Calu3 (cell line): ENCODE results near the gene NMUR2. TPM values are rescaled to one million over a fixed set of nuclear protein-coding genes. Genes with fewer than 3 reads are reported as not detected.

Source experiments
- BruUV-seq: library from RNA; stranded (reverse); fragments of 400-500 nt; replicated peaks from 2 replicates; lab custom pipeline; 2021; lab: Mats Ljungman, UMichigan
- CTCF ChIA-PET: fragments of 300-600 bp; sonication (Branson Sonifier 250); formaldehyde crosslinking; loops from one replicate; lab custom pipeline; 2022; ENCODE audit warnings: antibody characterized with exemption; lab: Charles Lee
- DNase-seq: peaks from one replicate; pipeline ENCODE4 v3.0.0; 2022
- H3K27ac Mint-ChIP-seq: one replicate; pipeline ENCODE4 v1.8.0; 2022; ENCODE audit warnings: mixed read lengths; ENCODE audit not compliant: unreplicated experiment
- H3K27me3 Mint-ChIP-seq: one replicate; pipeline ENCODE4 v1.8.0; 2022; ENCODE audit warnings: mixed read lengths; ENCODE audit not compliant: unreplicated experiment
- H3K36me3 Mint-ChIP-seq: one replicate; pipeline ENCODE4 v1.8.0; 2022; ENCODE audit warnings: mild to moderate bottlenecking, moderate library complexity, mixed read lengths; ENCODE audit not compliant: insufficient read depth, unreplicated experiment
- H3K4me1 Mint-ChIP-seq: one replicate; pipeline ENCODE4 v1.8.0; 2022; ENCODE audit warnings: mild to moderate bottlenecking, low read depth, mixed read lengths; ENCODE audit not compliant: unreplicated experiment
- H3K4me3 Mint-ChIP-seq: one replicate; pipeline ENCODE4 v1.8.0; 2022; ENCODE audit warnings: mild to moderate bottlenecking, low read depth, moderate library complexity, mixed read lengths; ENCODE audit not compliant: unreplicated experiment
- H3K9me3 Mint-ChIP-seq: one replicate; pipeline ENCODE4 v1.8.0; 2022; ENCODE audit warnings: low read depth, mixed read lengths; ENCODE audit not compliant: unreplicated experiment
- intact Hi-C: fragments of 100-400 bp; cut with micrococcal nuclease; formaldehyde crosslinking; loops from one replicate; pipeline ENCODE4 v1.10.0; 2022; ENCODE audit not compliant: unreplicated experiment
- total RNA-seq: library from RNA; stranded (reverse); gene quantifications from 2 replicates; pipeline ENCODE4 v1.2.3, GENCODE V29; 2022
- TF ChIP-seq, protein P1 (sequence below): fragments of 200-600 bp; IDR thresholded peaks from one replicate; pipeline ENCODE4 v1.8.0; 2022; ENCODE audit warnings: antibody characterized with exemption; ENCODE audit not compliant: unreplicated experiment

Gene NMUR2
- total RNA-seq, 1 experiment from 2014 or later, result 178 TPM

DNA sequence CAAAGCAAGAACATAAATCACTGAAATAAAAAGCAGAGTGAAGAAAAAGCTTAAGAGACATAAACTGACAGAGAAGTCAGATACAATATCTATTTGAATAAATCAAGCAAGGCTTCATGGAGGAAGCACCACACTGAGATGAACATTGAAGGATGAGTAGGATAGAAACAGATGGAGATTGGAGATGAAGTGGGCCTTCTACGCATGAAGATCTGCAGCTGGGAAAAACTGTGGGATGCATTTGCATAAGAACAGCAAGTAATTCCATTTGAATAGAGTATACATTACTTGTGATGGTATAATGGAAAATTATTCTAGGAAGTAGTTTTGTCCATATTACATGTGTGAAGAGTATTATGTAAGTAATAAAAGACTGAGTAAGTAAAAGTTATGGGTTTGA lies 16.5 kb downstream of the NMUR2 start:
- TF ChIP-seq, protein P1, sequence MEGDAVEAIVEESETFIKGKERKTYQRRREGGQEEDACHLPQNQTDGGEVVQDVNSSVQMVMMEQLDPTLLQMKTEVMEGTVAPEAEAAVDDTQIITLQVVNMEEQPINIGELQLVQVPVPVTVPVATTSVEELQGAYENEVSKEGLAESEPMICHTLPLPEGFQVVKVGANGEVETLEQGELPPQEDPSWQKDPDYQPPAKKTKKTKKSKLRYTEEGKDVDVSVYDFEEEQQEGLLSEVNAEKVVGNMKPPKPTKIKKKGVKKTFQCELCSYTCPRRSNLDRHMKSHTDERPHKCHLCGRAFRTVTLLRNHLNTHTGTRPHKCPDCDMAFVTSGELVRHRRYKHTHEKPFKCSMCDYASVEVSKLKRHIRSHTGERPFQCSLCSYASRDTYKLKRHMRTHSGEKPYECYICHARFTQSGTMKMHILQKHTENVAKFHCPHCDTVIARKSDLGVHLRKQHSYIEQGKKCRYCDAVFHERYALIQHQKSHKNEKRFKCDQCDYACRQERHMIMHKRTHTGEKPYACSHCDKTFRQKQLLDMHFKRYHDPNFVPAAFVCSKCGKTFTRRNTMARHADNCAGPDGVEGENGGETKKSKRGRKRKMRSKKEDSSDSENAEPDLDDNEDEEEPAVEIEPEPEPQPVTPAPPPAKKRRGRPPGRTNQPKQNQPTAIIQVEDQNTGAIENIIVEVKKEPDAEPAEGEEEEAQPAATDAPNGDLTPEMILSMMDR, result no peak
- H3K27me3 Mint-ChIP-seq, result no peaks in the 10 kb centered on the region
- CTCF ChIA-PET, result no interaction called here
- peaks cover 18% of the 10 kb centered on the region for H3K36me3 Mint-ChIP-seq
- H3K4me1 Mint-ChIP-seq, result peaks cover 59% of the 10 kb centered on the region
- no TSS peak for BruUV-seq
- no peak overlapping the region for H3K4me3 Mint-ChIP-seq
- DNase-seq, result no peak
- no peak overlapping the region for H3K27ac Mint-ChIP-seq
- intact Hi-C loops, result no loop called here
- H3K9me3 Mint-ChIP-seq, result peaks cover 6% of the 10 kb centered on the region

DNA sequence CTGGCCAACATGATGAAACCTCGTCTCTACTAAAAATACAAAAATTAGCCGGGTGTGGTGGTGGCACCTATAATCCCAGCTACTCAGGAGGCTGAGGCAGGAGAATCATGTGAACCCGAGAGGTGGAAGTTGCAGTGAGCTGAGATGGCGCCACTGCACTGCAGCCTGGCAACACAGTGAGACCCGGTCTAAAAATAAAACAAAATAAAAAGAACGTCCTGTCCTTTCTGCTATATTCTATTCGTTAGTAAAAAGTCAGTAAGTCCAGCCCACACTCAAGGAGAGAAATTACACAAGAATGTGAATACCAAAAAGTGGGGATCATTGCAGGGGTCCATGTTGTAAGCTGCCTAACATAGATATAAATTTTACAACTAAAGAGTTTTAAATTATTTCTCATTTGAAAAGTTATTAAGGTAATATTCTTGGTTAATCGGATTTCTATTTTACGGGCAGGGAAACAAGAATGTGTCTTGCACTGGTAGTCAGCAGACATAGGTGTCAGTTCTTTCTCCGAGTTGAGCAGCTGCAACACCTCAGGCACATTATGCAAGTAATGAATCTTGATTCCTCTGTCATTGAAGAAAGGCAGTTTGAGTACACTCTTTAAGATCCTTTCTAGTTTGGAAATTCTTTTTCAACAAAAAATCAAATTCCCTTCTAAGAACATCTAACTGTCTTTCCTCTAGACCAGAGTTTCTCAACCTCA lies 24.5 kb downstream of the NMUR2 start:
- intact Hi-C loops, result no loop called here
- Mint-ChIP-seq H3K4me1 (peaks cover 69% of the 10 kb centered on the region), H3K27me3 (no peaks in the 10 kb centered on the region), H3K4me3 (no peak overlapping the region), H3K36me3 (peaks cover 5% of the 10 kb centered on the region), H3K9me3 (peaks cover 3% of the 10 kb centered on the region), H3K27ac (peak overlapping the region; percentile 53)
- CTCF ChIA-PET, result interaction anchor here (1.3 kb wide), 1 partner anchor 125 kb away, joined by 6 read pairs; no protein-coding TSS in a partner anchor
- TF ChIP-seq, protein P1, result no peak
- BruUV-seq, result no TSS peak
- no peak for DNase-seq

DNA sequence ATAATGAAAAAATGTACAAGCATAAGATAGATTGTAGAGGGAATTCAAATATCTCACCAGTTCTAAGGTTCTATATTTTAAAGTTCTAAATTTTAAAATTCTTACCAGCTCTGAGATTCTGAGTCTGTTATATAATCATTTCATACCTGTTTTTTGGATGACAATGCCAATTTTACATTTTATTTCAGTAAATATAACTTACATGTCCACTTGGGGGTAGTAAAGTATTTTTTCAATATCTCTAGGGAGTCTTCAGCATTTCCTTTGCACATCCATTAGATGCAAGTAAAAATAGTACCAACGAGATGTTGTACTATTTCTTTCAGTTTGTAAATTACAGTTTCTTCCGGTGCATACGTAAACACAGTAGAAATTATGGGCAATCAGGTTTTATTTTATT lies 25.7 kb downstream of the NMUR2 start:
- intact Hi-C loops, result loop anchor here (1.0 kb wide), 3 partner anchors 52 to 126 kb away; no protein-coding TSS in a partner anchor
- peaks cover 60% of the 10 kb centered on the region for H3K4me1 Mint-ChIP-seq
- H3K4me3 Mint-ChIP-seq, result no peak overlapping the region
- peaks cover 5% of the 10 kb centered on the region for H3K36me3 Mint-ChIP-seq
- peaks cover 3% of the 10 kb centered on the region for H3K9me3 Mint-ChIP-seq
- no peaks in the 10 kb centered on the region for H3K27me3 Mint-ChIP-seq
- TF ChIP-seq, protein P1, result no peak
- peak overlapping the region; percentile 28 for H3K27ac Mint-ChIP-seq
- DNase-seq, result no peak
- CTCF ChIA-PET, result interaction anchor here (1.1 to 1.6 kb wide), 5 partner anchors 23 to 554 kb away, joined by 3 to 6 read pairs (median 4); no protein-coding TSS in a partner anchor
- BruUV-seq, result no TSS peak

DNA sequence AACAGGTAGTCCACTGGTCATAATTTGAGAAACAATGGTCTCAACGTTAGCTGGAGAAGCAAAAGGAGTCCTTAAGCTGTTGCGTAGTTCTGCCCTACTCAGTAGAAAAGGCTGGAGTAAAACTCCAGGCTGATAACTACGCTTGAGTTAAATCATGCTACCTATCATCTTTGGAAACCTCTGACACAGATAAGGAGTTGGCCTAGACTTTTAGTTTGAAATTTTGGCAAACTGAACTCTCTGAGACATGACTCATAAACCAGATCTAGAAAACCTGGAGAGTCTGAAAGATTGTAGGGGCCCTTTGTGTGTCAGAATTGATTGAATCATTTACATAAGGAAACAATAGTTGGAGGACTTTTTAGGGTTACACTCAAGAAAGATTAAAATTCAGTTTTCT lies 26.3 kb downstream of the NMUR2 start:
- CTCF ChIA-PET, result interaction anchor here (1.1 to 1.6 kb wide), 6 partner anchors 22 to 720 kb away, joined by 3 to 6 read pairs (median 3); no protein-coding TSS in a partner anchor
- no TSS peak for BruUV-seq
- TF ChIP-seq, protein P1, result no peak
- peaks cover 54% of the 10 kb centered on the region for H3K4me1 Mint-ChIP-seq
- peak; percentile 14 for DNase-seq
- intact Hi-C loops, result loop anchor here (1.0 kb wide), 3 partner anchors 53 to 127 kb away; no protein-coding TSS in a partner anchor
- no peaks in the 10 kb centered on the region for H3K27me3 Mint-ChIP-seq
- H3K4me3 Mint-ChIP-seq, result no peak overlapping the region
- no peaks in the 10 kb centered on the region for H3K9me3 Mint-ChIP-seq
- H3K36me3 Mint-ChIP-seq, result peaks cover 5% of the 10 kb centered on the region
- H3K27ac Mint-ChIP-seq, result peak overlapping the region; percentile 28
